NCI-H1048 (cell line): ENCODE results near the gene PROZ.

Experiments
- DNase-seq: peaks from one replicate; lab custom pipeline; 2025; lab: John Stamatoyannopoulos, UW

PROZ gene

DNA sequence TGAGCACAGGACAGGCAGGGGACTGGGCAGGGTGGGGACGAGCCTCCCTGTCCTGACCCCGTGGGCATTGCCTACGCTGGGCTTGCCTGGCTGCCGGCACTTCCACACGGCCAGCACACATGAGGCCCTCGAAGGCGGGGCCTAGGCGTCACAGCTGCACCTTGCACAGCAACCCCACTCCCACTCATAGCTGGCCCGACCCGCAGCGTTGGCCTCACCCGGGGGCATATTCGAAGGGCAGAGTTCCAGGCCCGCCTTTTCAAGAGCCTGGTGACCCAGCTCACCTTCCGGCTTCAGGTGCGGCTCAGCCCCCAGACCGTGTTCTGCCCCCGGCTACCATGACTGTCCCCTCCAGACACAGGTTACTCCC is 16.9 kb upstream of the PROZ start:
- no peak for DNase-seq

- DNase-seq = no peak
These were observed 15.6 kb upstream of the PROZ start for GRCh38 chr13:113142876-113143275.

GRCh38 chr13:113143466-113144254 is 14.8 kb upstream of the PROZ start:
- no peak for DNase-seq

DNA sequence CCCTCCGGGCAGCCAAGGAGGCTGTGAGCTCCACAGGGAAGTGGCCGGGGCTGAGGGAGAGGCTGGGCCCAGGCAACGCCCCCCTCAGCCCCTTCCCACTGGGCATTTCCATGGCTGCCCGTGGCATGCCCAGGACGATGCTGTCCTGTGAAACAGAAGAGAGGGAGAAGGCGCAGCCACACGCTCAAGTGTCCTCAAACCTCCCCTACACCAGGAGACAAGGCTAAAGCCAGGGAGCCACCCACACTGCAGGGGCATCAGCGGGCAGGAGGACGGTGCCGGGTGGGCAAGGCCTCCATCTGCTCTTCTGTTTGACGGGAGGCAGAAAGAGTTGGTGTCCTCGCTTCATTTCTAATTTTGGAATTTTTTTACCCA is 14.2 kb upstream of the PROZ start:
- no peak for DNase-seq

DNA sequence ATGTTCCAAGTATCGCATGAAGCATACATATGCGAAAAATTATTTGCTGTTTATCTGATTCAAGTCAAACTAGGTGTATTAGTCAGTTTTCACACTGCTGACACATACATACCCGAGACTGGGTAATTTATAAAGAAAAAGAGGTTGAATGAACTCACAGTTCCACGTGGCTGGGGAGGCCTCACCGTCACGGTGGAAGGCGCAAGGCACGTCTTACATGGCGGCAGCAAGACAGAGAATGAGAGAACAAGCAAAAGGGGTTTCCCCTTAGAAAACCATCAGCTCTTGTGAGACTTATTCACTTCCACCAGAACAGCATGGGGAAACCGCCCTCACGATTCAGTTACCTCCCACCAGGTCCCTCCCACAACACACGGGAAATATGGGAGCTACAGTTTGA is 13.0 kb upstream of the PROZ start:
- DNase-seq = no peak

- no peak for DNase-seq
These were observed 12.4 kb upstream of the PROZ start for GRCh38 chr13:113145911-113146598.

DNA sequence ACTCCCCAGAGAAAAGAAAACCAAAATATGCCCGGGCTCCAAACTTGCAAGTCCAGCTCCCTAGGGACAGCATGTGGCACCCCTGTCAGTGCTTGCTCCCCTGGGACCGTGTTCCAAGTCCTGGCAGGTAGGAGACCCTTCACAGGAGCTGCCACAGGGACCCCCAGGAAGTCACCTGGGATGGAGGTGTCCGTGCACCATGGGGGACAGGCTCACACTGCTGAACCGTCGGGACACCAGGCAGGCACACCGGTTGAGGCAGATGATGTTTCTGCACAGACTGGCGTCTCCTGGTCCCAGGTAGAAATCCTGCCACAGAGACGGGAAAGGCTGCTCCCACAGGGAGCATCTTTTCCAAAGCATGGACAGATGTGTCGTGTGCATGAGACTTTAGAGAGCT is 11.7 kb upstream of the PROZ start:
- no peak for DNase-seq

GRCh38 chr13:113147206-113147605 is 11.2 kb upstream of the PROZ start:
- DNase-seq = no peak

GRCh38 chr13:113148407-113148806 is 10.0 kb upstream of the PROZ start:
- DNase-seq = no peak

DNA sequence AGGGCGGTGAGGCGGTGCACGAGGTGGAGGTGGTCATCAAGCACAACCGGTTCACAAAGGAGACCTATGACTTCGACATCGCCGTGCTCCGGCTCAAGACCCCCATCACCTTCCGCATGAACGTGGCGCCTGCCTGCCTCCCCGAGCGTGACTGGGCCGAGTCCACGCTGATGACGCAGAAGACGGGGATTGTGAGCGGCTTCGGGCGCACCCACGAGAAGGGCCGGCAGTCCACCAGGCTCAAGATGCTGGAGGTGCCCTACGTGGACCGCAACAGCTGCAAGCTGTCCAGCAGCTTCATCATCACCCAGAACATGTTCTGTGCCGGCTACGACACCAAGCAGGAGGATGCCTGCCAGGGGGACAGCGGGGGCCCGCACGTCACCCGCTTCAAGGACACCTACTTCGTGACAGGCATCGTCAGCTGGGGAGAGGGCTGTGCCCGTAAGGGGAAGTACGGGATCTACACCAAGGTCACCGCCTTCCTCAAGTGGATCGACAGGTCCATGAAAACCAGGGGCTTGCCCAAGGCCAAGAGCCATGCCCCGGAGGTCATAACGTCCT is 9.4 kb upstream of the PROZ start:
- no peak for DNase-seq

GRCh38 chr13:113149711-113150549 is 8.5 kb upstream of the PROZ start:
- DNase-seq = no peak

DNA sequence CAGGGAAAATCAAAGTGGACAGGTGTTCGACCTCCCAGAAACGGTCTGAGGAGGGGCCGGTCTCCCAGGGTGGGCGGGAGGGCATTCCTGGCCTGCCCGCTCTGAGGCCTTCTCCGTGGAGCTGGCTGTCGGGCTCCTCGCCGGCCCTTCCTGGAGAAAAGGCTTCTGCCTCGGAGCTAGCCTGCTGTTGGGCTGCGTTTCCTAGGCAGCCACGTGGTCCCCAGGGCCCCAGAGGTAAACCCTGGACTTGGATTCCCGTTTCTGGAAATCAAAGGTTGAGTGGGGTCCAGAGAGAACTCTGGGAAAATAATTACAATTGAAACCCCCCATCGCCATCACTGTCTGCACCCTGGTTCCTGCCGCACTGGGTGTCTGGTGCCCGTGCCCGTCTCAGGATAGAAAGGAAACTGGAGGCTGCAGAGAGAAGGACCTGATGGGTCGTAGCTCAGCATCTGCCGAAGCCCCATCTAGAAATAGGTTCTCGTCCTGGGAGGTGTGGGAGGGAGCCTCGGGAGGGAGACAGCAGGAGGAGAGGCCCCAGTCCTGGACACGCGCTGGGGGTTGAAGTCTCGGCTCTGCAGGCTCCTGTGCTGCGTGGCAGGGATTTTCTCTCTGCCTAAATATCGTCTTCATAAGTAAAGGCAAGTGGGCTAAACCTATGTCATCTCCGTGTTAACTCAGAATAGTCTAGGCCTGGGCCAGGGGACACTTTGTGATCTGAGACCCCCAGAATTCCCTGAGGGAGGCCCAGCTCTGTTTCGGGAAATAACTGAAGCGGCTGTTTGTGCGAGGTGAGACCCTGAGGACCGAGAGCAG is 7.7 kb upstream of the PROZ start:
- no peak for DNase-seq

DNA sequence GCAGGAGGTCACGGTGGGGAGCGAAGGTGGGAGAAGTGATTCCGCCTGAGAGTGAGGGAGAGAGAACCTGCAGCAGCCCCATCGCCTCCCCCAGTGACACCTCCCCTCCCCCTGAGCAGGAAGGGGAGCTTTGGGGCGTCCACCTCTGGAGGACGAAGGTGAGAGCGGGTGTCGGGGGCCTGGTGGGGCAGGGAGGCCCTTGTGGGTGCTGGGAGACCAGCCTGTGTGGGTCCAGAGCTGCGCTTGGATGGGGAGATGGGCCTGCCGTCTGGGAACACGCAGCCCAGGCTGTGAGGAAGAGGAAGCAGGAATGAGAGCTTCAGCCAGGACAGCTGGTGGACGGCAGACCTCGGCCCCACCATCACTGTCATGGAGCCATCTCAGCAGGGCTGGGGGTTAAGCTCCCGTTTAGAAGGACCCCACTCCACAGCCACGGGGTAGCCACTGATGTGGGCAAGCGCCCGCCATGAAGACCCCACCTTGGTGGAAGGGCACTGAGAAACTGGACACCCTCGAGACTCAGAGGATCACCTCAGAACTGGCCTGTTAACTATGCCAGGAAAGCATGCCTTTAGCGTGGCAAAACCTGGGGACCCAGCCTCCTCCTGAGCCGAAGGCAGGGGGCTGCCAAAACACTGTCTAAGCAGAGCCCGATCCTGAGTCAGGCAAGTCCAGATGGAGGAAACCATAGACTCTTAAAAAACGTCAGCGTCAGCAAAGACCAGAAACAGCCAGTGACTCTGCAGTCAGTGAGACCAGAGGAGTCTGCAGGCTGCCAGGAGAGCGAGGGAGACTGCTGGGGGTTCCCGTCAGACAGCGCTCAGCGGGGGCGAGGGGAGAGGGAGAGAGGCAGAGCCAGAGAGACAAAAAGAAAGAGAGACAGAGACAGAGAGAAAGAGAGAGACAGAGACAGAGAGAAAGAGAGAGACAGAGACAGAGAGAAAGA is 6.4 kb upstream of the PROZ start:
- DNase-seq = no peak

- DNase-seq = no peak
These were observed 5.8 kb upstream of the PROZ start for GRCh38 chr13:113152691-113152983.

GRCh38 chr13:113152984-113153809 is 5.3 kb upstream of the PROZ start:
- no peak for DNase-seq

GRCh38 chr13:113153810-113154748 is 4.4 kb upstream of the PROZ start:
- no peak for DNase-seq

DNA sequence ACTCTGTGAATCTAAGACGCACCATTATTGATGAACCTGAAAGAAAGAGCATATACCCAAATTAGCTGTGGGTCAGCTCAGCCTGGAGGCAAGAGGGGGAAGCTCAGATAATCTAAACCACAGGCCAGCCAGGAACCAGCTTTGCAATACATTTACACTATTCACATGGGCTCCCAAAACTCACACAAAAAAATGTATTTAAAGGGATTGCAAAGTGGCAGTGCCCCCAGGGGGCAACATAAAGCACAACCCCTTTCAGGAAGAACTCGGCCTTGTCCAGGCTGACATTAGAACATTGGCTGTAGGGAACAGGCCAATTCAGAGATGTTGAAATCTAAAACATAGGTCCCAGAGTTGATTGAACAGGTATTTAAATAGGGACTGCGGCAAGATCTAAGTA is 3.2 kb upstream of the PROZ start:
- DNase-seq = no peak

DNA sequence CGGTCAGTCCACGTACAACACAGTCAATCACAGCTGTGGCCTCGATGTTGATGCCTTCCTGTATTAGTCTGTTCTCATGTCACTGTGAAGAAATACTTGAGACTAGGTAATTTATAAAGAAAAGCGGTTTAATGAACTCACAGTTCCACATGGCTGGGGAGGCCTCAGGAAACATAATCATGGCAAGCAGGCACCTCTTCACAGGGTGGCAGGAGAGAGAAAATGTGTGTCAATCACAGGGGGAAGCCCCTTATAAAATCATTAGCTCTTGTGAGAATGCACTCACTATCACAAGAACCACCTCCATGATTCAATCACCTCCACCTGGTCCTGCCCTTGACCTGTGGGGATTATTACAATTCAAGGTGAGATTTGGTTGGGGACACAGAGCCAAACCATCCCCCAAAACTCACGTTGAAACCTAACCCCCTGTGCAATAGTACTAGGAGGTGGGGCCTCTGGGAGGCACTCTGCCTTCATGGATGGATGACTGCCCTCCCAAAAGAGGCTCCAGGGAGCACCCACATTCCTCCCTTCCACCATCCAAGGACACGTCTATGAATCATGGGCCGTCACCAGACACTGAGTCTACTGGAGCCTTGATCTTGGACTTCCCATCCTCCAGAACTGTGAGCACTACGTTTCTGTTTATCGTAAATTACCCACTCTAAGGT is 2.3 kb upstream of the PROZ start:
- DNase-seq = no peak
